HepG2 (cell line): Measurements from ENCODE around the gene CSNK1G3. TPM values are rescaled to one million over a fixed set of nuclear protein-coding genes. Genes with fewer than 3 reads are reported as not detected.
A peak's percentile ranks its signal among the peaks of the same experiment; 100 is the strongest.

Experiments used
- EED ChIP-seq: sonication (generic); formaldehyde crosslinking; IDR thresholded peaks from 2 replicates; pipeline ENCODE4 v1.5.0; 2020; ENCODE audit warnings: mild to moderate bottlenecking, missing genetic modification reagents
- NFATC3 ChIP-seq: sonication (generic); formaldehyde crosslinking; IDR thresholded peaks from 2 replicates; pipeline ENCODE4 v1.5.1; 2020; ENCODE audit warnings: mild to moderate bottlenecking, missing genetic modification reagents
- U2AF2 ChIP-seq: fragments of 200-400 bp; formaldehyde crosslinking; IDR thresholded peaks from 2 replicates; pipeline ENCODE4 v1.6.1; 2017; ENCODE audit warnings: low read depth, mild to moderate bottlenecking, low read length
- ZNF644 ChIP-seq: IDR thresholded peaks from 2 replicates; pipeline ENCODE4 v1.6.1; 2016; ENCODE audit warnings: low read depth
- polyA plus RNA-seq, 8 experiments: library from polyadenylated mRNA; depleted of rRNA in 3 of 8; stranded (reverse) in 7 of 8; unstranded in 1 of 8; fragments of >200 nt; fragmentation: Illumina TruSeq in 4 of 8; extraction: Trizol in 4 of 8; gene quantifications; 2 replicates each; pipeline versions ENCODE4 v1.2.1 to v1.2.3, GENCODE V29; 2011 to 2016; ENCODE audit warnings: low read depth in 4 of 8, missing spikeins in 1 of 8, mixed read lengths in 1 of 8; ENCODE audit not compliant: insufficient read depth in 1 of 8
- total RNA-seq, 5 experiments: library from RNA; depleted of rRNA; stranded (reverse); fragments of >200 nt; fragmentation: Illumina TruSeq; extraction: Trizol; gene quantifications; 2 replicates each; pipeline ENCODE4 v1.2.3, GENCODE V29; 2016; ENCODE audit warnings: low read depth in 1 of 5
- TF ChIP-seq, protein P1 (sequence below): sonication (generic); formaldehyde crosslinking; IDR thresholded peaks from 2 replicates; pipeline ENCODE4 v1.5.0; 2020; ENCODE audit warnings: mild to moderate bottlenecking, missing genetic modification reagents, moderate library complexity
- TF ChIP-seq, protein P2 (sequence below): sonication (generic); formaldehyde crosslinking; IDR thresholded peaks from 2 replicates; pipeline ENCODE4 v1.4.0; 2020; ENCODE audit warnings: mild to moderate bottlenecking, missing genetic modification reagents
- TF ChIP-seq, protein P3 (sequence below): sonication (generic); formaldehyde crosslinking; IDR thresholded peaks from 2 replicates; pipeline ENCODE4 v1.5.0; 2020; ENCODE audit warnings: mild to moderate bottlenecking, missing genetic modification reagents
- TF ChIP-seq, protein P4 (sequence below): sonication (generic); formaldehyde crosslinking; IDR thresholded peaks from 2 replicates; pipeline ENCODE4 v1.4.0; 2020; ENCODE audit warnings: mild to moderate bottlenecking, missing genetic modification reagents
- TF ChIP-seq, protein P5 (sequence below), 2 experiments: IDR thresholded peaks; 2 replicates each; pipeline ENCODE4 v1.6.1; 2011 to 2012; ENCODE audit warnings: low read length in 2 of 2, borderline replicate concordance in 1 of 2, low read depth in 1 of 2, mild to moderate bottlenecking in 1 of 2, moderate library complexity in 1 of 2

CSNK1G3 gene
- total and polyA plus RNA-seq, 2 of the 13 experiments (the other 11 are each of a cell fraction or from before 2014, with no cell fraction given): 11.3 to 31.5 TPM

DNA sequence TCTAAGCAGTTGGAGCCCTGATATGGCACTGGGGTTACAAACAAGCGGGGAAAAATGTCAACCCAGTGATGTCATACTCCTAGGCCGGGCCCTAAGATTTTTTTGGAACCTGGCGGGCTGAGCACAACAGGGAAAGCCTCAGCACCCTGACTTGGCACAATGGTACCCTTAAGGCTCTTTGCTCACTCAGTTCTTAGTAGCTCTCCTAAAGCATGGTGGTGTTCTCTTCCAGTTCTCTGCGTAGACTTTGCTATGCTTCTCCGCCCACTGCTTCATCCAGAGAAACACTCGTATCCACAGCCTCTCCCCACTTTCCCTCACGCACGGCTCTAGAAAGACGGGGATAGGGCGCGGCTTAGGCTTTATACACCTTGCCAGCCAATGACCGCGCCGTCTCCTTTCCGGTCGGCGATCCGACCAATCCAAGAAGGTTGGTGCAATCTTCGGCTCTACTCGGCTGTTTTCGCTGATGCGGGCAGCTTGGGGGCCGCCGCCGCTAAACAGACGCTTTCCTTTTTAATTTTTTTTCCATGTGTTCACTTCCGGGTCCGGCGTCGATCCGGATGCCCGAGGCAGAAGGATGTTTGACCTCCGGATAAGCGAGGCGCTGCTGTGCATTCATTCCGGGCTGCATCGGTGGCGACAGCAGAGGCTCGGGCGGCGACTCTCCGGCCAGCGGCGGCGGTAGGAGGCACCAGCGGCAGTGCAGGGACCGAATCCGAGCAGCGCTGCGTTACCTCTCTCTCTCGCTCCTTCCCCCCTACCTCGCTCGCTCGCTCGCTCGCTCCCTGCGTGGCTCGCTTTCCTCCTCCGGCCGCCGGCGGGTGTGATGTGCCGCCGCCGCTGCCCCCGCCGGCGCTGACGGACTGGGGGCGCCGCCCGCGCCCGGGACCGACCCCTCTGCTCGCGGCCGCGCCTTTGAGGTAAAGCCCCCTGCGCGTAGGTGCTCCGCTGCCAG lies at the start of gene CSNK1G3 (continued):
- TF ChIP-seq, protein P1, sequence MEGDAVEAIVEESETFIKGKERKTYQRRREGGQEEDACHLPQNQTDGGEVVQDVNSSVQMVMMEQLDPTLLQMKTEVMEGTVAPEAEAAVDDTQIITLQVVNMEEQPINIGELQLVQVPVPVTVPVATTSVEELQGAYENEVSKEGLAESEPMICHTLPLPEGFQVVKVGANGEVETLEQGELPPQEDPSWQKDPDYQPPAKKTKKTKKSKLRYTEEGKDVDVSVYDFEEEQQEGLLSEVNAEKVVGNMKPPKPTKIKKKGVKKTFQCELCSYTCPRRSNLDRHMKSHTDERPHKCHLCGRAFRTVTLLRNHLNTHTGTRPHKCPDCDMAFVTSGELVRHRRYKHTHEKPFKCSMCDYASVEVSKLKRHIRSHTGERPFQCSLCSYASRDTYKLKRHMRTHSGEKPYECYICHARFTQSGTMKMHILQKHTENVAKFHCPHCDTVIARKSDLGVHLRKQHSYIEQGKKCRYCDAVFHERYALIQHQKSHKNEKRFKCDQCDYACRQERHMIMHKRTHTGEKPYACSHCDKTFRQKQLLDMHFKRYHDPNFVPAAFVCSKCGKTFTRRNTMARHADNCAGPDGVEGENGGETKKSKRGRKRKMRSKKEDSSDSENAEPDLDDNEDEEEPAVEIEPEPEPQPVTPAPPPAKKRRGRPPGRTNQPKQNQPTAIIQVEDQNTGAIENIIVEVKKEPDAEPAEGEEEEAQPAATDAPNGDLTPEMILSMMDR: peak; percentile 27; the same call in 1 of the 2 replicates
- peak; percentile 50; the same call in 1 of the 2 replicates for TF ChIP-seq EED (CRISPR knock-in tag)
- TF ChIP-seq, protein P2, sequence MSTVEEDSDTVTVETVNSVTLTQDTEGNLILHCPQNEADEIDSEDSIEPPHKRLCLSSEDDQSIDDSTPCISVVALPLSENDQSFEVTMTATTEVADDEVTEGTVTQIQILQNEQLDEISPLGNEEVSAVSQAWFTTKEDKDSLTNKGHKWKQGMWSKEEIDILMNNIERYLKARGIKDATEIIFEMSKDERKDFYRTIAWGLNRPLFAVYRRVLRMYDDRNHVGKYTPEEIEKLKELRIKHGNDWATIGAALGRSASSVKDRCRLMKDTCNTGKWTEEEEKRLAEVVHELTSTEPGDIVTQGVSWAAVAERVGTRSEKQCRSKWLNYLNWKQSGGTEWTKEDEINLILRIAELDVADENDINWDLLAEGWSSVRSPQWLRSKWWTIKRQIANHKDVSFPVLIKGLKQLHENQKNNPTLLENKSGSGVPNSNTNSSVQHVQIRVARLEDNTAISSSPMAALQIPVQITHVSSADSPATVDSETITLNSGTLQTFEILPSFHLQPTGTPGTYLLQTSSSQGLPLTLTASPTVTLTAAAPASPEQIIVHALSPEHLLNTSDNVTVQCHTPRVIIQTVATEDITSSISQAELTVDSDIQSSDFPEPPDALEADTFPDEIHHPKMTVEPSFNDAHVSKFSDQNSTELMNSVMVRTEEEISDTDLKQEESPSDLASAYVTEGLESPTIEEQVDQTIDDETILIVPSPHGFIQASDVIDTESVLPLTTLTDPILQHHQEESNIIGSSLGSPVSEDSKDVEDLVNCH (CRISPR knock-in tag): no peak
- TF ChIP-seq, protein P3, sequence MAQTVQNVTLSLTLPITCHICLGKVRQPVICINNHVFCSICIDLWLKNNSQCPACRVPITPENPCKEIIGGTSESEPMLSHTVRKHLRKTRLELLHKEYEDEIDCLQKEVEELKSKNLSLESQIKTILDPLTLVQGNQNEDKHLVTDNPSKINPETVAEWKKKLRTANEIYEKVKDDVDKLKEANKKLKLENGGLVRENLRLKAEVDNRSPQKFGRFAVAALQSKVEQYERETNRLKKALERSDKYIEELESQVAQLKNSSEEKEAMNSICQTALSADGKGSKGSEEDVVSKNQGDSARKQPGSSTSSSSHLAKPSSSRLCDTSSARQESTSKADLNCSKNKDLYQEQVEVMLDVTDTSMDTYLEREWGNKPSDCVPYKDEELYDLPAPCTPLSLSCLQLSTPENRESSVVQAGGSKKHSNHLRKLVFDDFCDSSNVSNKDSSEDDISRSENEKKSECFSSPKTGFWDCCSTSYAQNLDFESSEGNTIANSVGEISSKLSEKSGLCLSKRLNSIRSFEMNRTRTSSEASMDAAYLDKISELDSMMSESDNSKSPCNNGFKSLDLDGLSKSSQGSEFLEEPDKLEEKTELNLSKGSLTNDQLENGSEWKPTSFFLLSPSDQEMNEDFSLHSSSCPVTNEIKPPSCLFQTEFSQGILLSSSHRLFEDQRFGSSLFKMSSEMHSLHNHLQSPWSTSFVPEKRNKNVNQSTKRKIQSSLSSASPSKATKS (CRISPR knock-in tag): peak; percentile 71; the same call in 1 of the 2 replicates
- no peak for TF ChIP-seq U2AF2
- peak; percentile 45; the same call in 1 of the 2 replicates for TF ChIP-seq ZNF644 (CRISPR knock-in tag)
- no peak for TF ChIP-seq NFATC3 (CRISPR knock-in tag)
- TF ChIP-seq, protein P4, sequence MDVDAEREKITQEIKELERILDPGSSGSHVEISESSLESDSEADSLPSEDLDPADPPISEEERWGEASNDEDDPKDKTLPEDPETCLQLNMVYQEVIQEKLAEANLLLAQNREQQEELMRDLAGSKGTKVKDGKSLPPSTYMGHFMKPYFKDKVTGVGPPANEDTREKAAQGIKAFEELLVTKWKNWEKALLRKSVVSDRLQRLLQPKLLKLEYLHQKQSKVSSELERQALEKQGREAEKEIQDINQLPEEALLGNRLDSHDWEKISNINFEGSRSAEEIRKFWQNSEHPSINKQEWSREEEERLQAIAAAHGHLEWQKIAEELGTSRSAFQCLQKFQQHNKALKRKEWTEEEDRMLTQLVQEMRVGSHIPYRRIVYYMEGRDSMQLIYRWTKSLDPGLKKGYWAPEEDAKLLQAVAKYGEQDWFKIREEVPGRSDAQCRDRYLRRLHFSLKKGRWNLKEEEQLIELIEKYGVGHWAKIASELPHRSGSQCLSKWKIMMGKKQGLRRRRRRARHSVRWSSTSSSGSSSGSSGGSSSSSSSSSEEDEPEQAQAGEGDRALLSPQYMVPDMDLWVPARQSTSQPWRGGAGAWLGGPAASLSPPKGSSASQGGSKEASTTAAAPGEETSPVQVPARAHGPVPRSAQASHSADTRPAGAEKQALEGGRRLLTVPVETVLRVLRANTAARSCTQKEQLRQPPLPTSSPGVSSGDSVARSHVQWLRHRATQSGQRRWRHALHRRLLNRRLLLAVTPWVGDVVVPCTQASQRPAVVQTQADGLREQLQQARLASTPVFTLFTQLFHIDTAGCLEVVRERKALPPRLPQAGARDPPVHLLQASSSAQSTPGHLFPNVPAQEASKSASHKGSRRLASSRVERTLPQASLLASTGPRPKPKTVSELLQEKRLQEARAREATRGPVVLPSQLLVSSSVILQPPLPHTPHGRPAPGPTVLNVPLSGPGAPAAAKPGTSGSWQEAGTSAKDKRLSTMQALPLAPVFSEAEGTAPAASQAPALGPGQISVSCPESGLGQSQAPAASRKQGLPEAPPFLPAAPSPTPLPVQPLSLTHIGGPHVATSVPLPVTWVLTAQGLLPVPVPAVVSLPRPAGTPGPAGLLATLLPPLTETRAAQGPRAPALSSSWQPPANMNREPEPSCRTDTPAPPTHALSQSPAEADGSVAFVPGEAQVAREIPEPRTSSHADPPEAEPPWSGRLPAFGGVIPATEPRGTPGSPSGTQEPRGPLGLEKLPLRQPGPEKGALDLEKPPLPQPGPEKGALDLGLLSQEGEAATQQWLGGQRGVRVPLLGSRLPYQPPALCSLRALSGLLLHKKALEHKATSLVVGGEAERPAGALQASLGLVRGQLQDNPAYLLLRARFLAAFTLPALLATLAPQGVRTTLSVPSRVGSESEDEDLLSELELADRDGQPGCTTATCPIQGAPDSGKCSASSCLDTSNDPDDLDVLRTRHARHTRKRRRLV (CRISPR knock-in tag): peak; percentile 49; the same call in 1 of the 2 replicates
- TF ChIP-seq, protein P5, sequence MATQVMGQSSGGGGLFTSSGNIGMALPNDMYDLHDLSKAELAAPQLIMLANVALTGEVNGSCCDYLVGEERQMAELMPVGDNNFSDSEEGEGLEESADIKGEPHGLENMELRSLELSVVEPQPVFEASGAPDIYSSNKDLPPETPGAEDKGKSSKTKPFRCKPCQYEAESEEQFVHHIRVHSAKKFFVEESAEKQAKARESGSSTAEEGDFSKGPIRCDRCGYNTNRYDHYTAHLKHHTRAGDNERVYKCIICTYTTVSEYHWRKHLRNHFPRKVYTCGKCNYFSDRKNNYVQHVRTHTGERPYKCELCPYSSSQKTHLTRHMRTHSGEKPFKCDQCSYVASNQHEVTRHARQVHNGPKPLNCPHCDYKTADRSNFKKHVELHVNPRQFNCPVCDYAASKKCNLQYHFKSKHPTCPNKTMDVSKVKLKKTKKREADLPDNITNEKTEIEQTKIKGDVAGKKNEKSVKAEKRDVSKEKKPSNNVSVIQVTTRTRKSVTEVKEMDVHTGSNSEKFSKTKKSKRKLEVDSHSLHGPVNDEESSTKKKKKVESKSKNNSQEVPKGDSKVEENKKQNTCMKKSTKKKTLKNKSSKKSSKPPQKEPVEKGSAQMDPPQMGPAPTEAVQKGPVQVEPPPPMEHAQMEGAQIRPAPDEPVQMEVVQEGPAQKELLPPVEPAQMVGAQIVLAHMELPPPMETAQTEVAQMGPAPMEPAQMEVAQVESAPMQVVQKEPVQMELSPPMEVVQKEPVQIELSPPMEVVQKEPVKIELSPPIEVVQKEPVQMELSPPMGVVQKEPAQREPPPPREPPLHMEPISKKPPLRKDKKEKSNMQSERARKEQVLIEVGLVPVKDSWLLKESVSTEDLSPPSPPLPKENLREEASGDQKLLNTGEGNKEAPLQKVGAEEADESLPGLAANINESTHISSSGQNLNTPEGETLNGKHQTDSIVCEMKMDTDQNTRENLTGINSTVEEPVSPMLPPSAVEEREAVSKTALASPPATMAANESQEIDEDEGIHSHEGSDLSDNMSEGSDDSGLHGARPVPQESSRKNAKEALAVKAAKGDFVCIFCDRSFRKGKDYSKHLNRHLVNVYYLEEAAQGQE (IDR thresholded peaks at IDR 0.05; ENCODE audit: borderline replicate concordance in 1 of 2, low read depth in 1 of 2, low read length in 2 of 2): peak in 1 of 2 experiments; percentile 21; a peak in 1 of 4 replicates
